ENCODE results near the gene NTM. TPM values are rescaled to one million over a fixed set of nuclear protein-coding genes. Genes with fewer than 3 reads are reported as not detected.

NTM gene
- total RNA-seq, 4 donors from 2014 or later = 3.6 to 11.8 (median 7.8) TPM

- H3K9me3 ChIP-seq = no peaks in the 10 kb centered on the region
These were observed 746.1 kb downstream of the NTM start for GRCh38 chr11:132116516-132116915.

GRCh38 chr11:132118661-132119060 is 748.2 kb downstream of the NTM start:
- no peaks in the 10 kb centered on the region for H3K9me3 ChIP-seq
- no peak for ATAC-seq
- no peak overlapping the region for H3K4me3 ChIP-seq
- 88% methylated on average over 5 to 6 of the region's 6 CpGs for WGBS, 2 donors (ENCODE audit: low coverage in 1 of 2)
- TF ChIP-seq POLR2AphosphoS5 (IDR thresholded peaks at IDR 0.05) = no peak
- TF ChIP-seq CTCF (IDR thresholded peaks at IDR 0.05) = no peak
- TF ChIP-seq POLR2A (IDR thresholded peaks at IDR 0.05) = no peak
- no peak for TF ChIP-seq EP300 (IDR thresholded peaks at IDR 0.05)
- H3K36me3 ChIP-seq = no peaks in the 10 kb centered on the region
- H3K4me1 ChIP-seq = no peaks in the 10 kb centered on the region
- no peak overlapping the region for H3K27ac ChIP-seq
- no peaks in the 10 kb centered on the region for H3K27me3 ChIP-seq

More at GRCh38 chr11:132116516-132116915, 746.1 kb downstream of the NTM start:
- no peak overlapping the region for H3K4me3 ChIP-seq
- no peak overlapping the region for H3K27ac ChIP-seq
- H3K27me3 ChIP-seq = no peaks in the 10 kb centered on the region
- WGBS, 2 donors (ENCODE audit: low coverage in 1 of 2) = 81 to 90% methylated on average over 3 of the region's 3 CpGs
- ATAC-seq = no peak
- peaks cover 0 to 3% (median 0%) of the 10 kb centered on the region in 3 donors for H3K4me1 ChIP-seq
- H3K36me3 ChIP-seq = no peaks in the 10 kb centered on the region
- TF ChIP-seq POLR2AphosphoS5 (IDR thresholded peaks at IDR 0.05) = no peak
- no peak for TF ChIP-seq EP300 (IDR thresholded peaks at IDR 0.05)
- TF ChIP-seq POLR2A (IDR thresholded peaks at IDR 0.05) = no peak
- TF ChIP-seq CTCF (IDR thresholded peaks at IDR 0.05) = no peak

- ATAC-seq = no peak
- WGBS, 2 donors (ENCODE audit: low coverage in 1 of 2) = 90 to 100% methylated on average over 1 to 2 of the region's 4 CpGs
- H3K27ac ChIP-seq = no peak overlapping the region
- no peaks in the 10 kb centered on the region for H3K36me3 ChIP-seq
- H3K9me3 ChIP-seq = no peaks in the 10 kb centered on the region
- no peaks in the 10 kb centered on the region for H3K27me3 ChIP-seq
- no peak overlapping the region for H3K4me3 ChIP-seq
- H3K4me1 ChIP-seq = no peaks in the 10 kb centered on the region
- TF ChIP-seq POLR2AphosphoS5 (IDR thresholded peaks at IDR 0.05) (no peak), EP300 (IDR thresholded peaks at IDR 0.05) (no peak), CTCF (IDR thresholded peaks at IDR 0.05) (no peak), POLR2A (IDR thresholded peaks at IDR 0.05) (no peak)
These were observed 749.2 kb downstream of the NTM start for GRCh38 chr11:132119573-132119972.

GRCh38 chr11:132122735-132123134 is 752.3 kb downstream of the NTM start:
- no peak overlapping the region for H3K27ac ChIP-seq
- no peaks in the 10 kb centered on the region for H3K9me3 ChIP-seq
- 64 to 68% methylated on average over 4 of the region's 4 CpGs for WGBS, 2 donors (ENCODE audit: low coverage in 1 of 2)
- ATAC-seq = no peak
- no peaks in the 10 kb centered on the region for H3K27me3 ChIP-seq
- TF ChIP-seq EP300 (IDR thresholded peaks at IDR 0.05) = no peak
- no peak for TF ChIP-seq CTCF (IDR thresholded peaks at IDR 0.05)
- no peak for TF ChIP-seq POLR2A (IDR thresholded peaks at IDR 0.05)
- no peak for TF ChIP-seq POLR2AphosphoS5 (IDR thresholded peaks at IDR 0.05)
- no peak overlapping the region for H3K4me3 ChIP-seq
- H3K4me1 ChIP-seq = peaks cover 0 to 20% (median 5%) of the 10 kb centered on the region in 3 donors
- no peaks in the 10 kb centered on the region for H3K36me3 ChIP-seq

GRCh38 chr11:132123449-132123848 is 753.0 kb downstream of the NTM start:
- Histone ChIP-seq H3K27me3 (no peaks in the 10 kb centered on the region), H3K4me3 (no peak overlapping the region), H3K9me3 (no peaks in the 10 kb centered on the region), H3K27ac (no peak overlapping the region), H3K4me1 (peaks cover 0 to 22% (median 5%) of the 10 kb centered on the region in 3 donors), H3K36me3 (no peaks in the 10 kb centered on the region)
- no peak for ATAC-seq
- 77 to 93% methylated on average over 3 to 5 of the region's 10 CpGs for WGBS, 2 donors (ENCODE audit: low coverage in 1 of 2)
- TF ChIP-seq CTCF (IDR thresholded peaks at IDR 0.05) = no peak
- no peak for TF ChIP-seq POLR2AphosphoS5 (IDR thresholded peaks at IDR 0.05)
- TF ChIP-seq POLR2A (IDR thresholded peaks at IDR 0.05) = no peak
- TF ChIP-seq EP300 (IDR thresholded peaks at IDR 0.05) = no peak
